ENCODE results near the gene NFIA. TPM values are rescaled to one million over a fixed set of nuclear protein-coding genes. Genes with fewer than 3 reads are reported as not detected.

The NFIA gene
- total RNA-seq, 1 experiment from 2014 or later = 0.35 TPM

- Histone ChIP-seq H2AFZ (ENCODE audit: low read length) (no peak overlapping the region), H2BK12ac (ENCODE audit: insufficient read length, low read depth, low read length) (no peak overlapping the region), H3K9me3 (ENCODE audit: control insufficient read depth, low read depth, low read length) (no peaks in the 10 kb centered on the region), H3K56ac (ENCODE audit: insufficient read length, low read depth, low read length) (no peak overlapping the region), H3K23me2 (ENCODE audit: insufficient read length, low read depth, low read length, poor library complexity, severe bottlenecking) (peaks cover 11% of the 10 kb centered on the region), H3T11ph (ENCODE audit: low read length) (no peak overlapping the region), H2BK5ac (ENCODE audit: insufficient read length, low read length) (no peak overlapping the region), H2BK120ac (ENCODE audit: low read depth, low read length, poor library complexity, severe bottlenecking) (no peak overlapping the region), H3K4me2 (ENCODE audit: insufficient read depth, insufficient read length, low read length) (no peak overlapping the region), H3K18ac (ENCODE audit: insufficient read length, low read depth, low read length) (no peak overlapping the region), H3K14ac (ENCODE audit: insufficient read depth, low read length) (no peak overlapping the region), H4K5ac (ENCODE audit: insufficient read length, low read depth, low read length) (no peak overlapping the region), H3K23ac (ENCODE audit: insufficient read length, low read depth, low read length) (no peak overlapping the region), H3K27ac (ENCODE audit: insufficient read length, low read depth, low read length) (no peak overlapping the region), H2AK5ac (ENCODE audit: insufficient read length, low read length) (no peak overlapping the region), H3K27me3 (ENCODE audit: insufficient read depth, low read length) (peaks cover 15% of the 10 kb centered on the region; the same call in 1 of the 2 replicates), H2BK15ac (ENCODE audit: low read depth, low read length) (no peak overlapping the region), H2BK20ac (ENCODE audit: low read depth, low read length, poor library complexity, severe bottlenecking) (no peak overlapping the region), H4K20me1 (ENCODE audit: control insufficient read depth, insufficient read depth, insufficient read length) (no peaks in the 10 kb centered on the region), H3K79me2 (ENCODE audit: insufficient read depth, low read length) (no peaks in the 10 kb centered on the region), H3K79me1 (ENCODE audit: insufficient read depth, low read depth, low read length, poor library complexity, severe bottlenecking) (no peaks in the 10 kb centered on the region), H3K9ac (ENCODE audit: extremely low read depth, insufficient read length, low read length) (no peak overlapping the region), H3K4me1 (ENCODE audit: insufficient read depth, low read length) (peaks cover 7% of the 10 kb centered on the region; the same call in 1 of the 2 replicates), H4K8ac (replicated peaks; ENCODE audit: insufficient read length, low read depth, low read length) (no peak overlapping the region), H4K91ac (ENCODE audit: insufficient read length, low read depth, low read length) (no peak overlapping the region), H3K4ac (ENCODE audit: low read depth, low read length) (no peak overlapping the region)
- H3K36me3 Mint-ChIP-seq (ENCODE audit: insufficient read depth in 1 of 3, low read depth in 3 of 3) = peaks cover 0 to 3% (median 0%) of the 10 kb centered on the region in 3 experiments; a peak in 2 of 7 replicates
- peaks cover 35% of the 10 kb centered on the region for H3K27me3 Mint-ChIP-seq (ENCODE audit: low read depth)
- no peak for TF ChIP-seq CTCF (conservative IDR thresholded peaks at IDR 0.05)
- no peak for DNase-seq
- H3K4me3 Mint-ChIP-seq = no peak overlapping the region
- no peak overlapping the region for H3K27ac Mint-ChIP-seq
- peaks cover 12 to 17% of the 10 kb centered on the region in 2 experiments for H3K4me1 Mint-ChIP-seq
- no CpG with 5 or more reads among the region's 3 CpGs for WGBS (ENCODE audit: extremely low coverage, insufficient read length, low lambda C conversion rate)
- H3K9me3 Mint-ChIP-seq = peaks cover 0 to 3% of the 10 kb centered on the region in 2 experiments; a peak in 3 of 5 replicates
Measured at GRCh38 chr1:61087571-61087970, 5.2 kb downstream of the NFIA start.

All from H9 (cell line).